GM12878 (cell line): ENCODE data around the gene NF1. TPM values are rescaled to one million over a fixed set of nuclear protein-coding genes. Genes with fewer than 3 reads are reported as not detected.
"Not testable (repeated sequence)": the region's sequence is repeated elsewhere in the genome, so short reads cannot be mapped to it uniquely, and the experiment has no call there.

Experiments used
- ATAC-seq: fragments of 200-7000 bp; cut with Tn5 transposase; 3 replicates; pipeline ENCODE4 v1.9.1; 2020; ENCODE audit warnings: mild to moderate bottlenecking, moderate library complexity
- BruUV-seq: library from RNA; stranded (reverse); fragments of 400-500 nt; replicated peaks from 2 replicates; lab custom pipeline; 2021; lab: Mats Ljungman, UMichigan
- CTCF ChIA-PET: fragments of 300-600 bp; sonication (Branson Sonifier 250); formaldehyde crosslinking; extraction: SDS; loops from one replicate; lab custom pipeline; 2021; ENCODE audit warnings: inconsistent platforms; lab: Yijun Ruan, JAX
- POLR2A ChIA-PET: fragments of 350-600 bp; formaldehyde crosslinking; extraction: SDS; loops from one replicate; lab custom pipeline; 2021; ENCODE audit warnings: inconsistent platforms; lab: Charles Lee
- RAD21 ChIA-PET: fragments of 300-600 bp; sonication (Branson Sonifier 250); formaldehyde crosslinking; loops from one replicate; lab custom pipeline; 2023; ENCODE audit warnings: antibody characterized with exemption; ENCODE audit not compliant: unreplicated experiment; lab: Charles Lee
- SMC1A ChIA-PET: fragments of 300-600 bp; sonication (Branson Sonifier 250); formaldehyde crosslinking; loops from one replicate; lab custom pipeline; 2023; ENCODE audit not compliant: unreplicated experiment, uncharacterized antibody; lab: Charles Lee
- DNase-seq: peaks from one replicate; pipeline ENCODE4 v3.0.0-alpha.2; 2011; ENCODE audit warnings: low read depth, low spot score
- FAIRE-seq: peaks from 3 replicates; lab custom pipeline; 2011; peaks lifted over from hg19 to GRCh38; lab: Jason Lieb, UNC
- H2AFZ ChIP-seq: 2 replicates; pipeline ENCODE4 v1.6.0; 2011; ENCODE audit warnings: low read depth, low read length, control low read depth; ENCODE audit not compliant: control insufficient read depth
- H3K27ac ChIP-seq: 2 replicates; pipeline ENCODE4 v1.5.1; 2011; ENCODE audit warnings: control low read depth; ENCODE audit not compliant: control insufficient read depth, insufficient read depth
- H3K27me3 ChIP-seq, 2 experiments: replicated peaks in 1 of 2; 2 replicates each; pipeline versions ENCODE4 v1.6.0 to v1.6.1; 2011; ENCODE audit warnings: low read length in 1 of 2; ENCODE audit not compliant: control insufficient read depth in 2 of 2, insufficient read depth in 2 of 2
- H3K36me3 ChIP-seq, 2 experiments: 2 replicates each; pipeline ENCODE4 v1.5.1; 2011; ENCODE audit warnings: low read length in 1 of 2; ENCODE audit not compliant: control insufficient read depth in 2 of 2, insufficient read depth in 2 of 2
- H3K4me1 ChIP-seq: 2 replicates; pipeline ENCODE4 v1.6.1; 2011; ENCODE audit warnings: mild to moderate bottlenecking, low read length, moderate library complexity, mixed read lengths; ENCODE audit not compliant: control insufficient read depth, insufficient read depth
- H3K4me2 ChIP-seq: 2 replicates; pipeline ENCODE4 v1.6.0; 2011; ENCODE audit warnings: control low read depth; ENCODE audit not compliant: control insufficient read depth, insufficient read depth
- H3K4me3 ChIP-seq: fragments of 200-600 bp; sonication (generic); 2 replicates; pipeline ENCODE4 v1.5.1; 2016
- H3K79me2 ChIP-seq: 2 replicates; pipeline ENCODE4 v1.6.0; 2011; ENCODE audit warnings: low read length; ENCODE audit not compliant: control insufficient read depth, insufficient read depth
- H3K9ac ChIP-seq: 2 replicates; pipeline ENCODE4 v1.8.0; 2011; ENCODE audit warnings: low read length, control low read depth, mixed read lengths; ENCODE audit not compliant: control insufficient read depth, insufficient read depth
- H3K9me3 ChIP-seq: replicated peaks from 3 replicates; pipeline ENCODE4 v1.5.1; 2011; ENCODE audit warnings: mild to moderate bottlenecking, low read length; ENCODE audit not compliant: control insufficient read depth, insufficient read depth
- H4K20me1 ChIP-seq: 2 replicates; pipeline ENCODE4 v1.6.0; 2011; ENCODE audit not compliant: control insufficient read depth, insufficient read depth
- BHLHE40 ChIP-seq, 2 experiments: fragments of 450-650 bp in 1 of 2; IDR thresholded peaks; 2 replicates each; pipeline ENCODE4 v1.6.1; 2011 to 2017; ENCODE audit warnings: low read depth in 2 of 2, borderline replicate concordance in 1 of 2, improper control_type of control experiment in 1 of 2, low read length in 1 of 2, mild to moderate bottlenecking in 1 of 2
- DPF2 ChIP-seq: fragments of 450-650 bp; IDR thresholded peaks from 2 replicates; pipeline ENCODE4 v1.6.1; 2017; ENCODE audit warnings: mild to moderate bottlenecking
- FOXM1 ChIP-seq: IDR thresholded peaks from 2 replicates; pipeline ENCODE4 v1.6.1; 2012; ENCODE audit warnings: low read depth, mild to moderate bottlenecking, inconsistent platforms, low read length, moderate library complexity
- GABPA ChIP-seq: IDR thresholded peaks from 2 replicates; pipeline ENCODE4 v1.6.1; 2014; ENCODE audit warnings: antibody characterized with exemption, low read depth, mild to moderate bottlenecking, inconsistent platforms
- HDAC6 ChIP-seq: fragments of 200-600 bp; sonication (generic); IDR thresholded peaks from one replicate; pipeline ENCODE4 v1.8.0; 2017; ENCODE audit warnings: antibody characterized with exemption; ENCODE audit not compliant: unreplicated experiment
- IKZF1 ChIP-seq: fragments of 450-650 bp; conservative IDR thresholded peaks from 2 replicates; pipeline ENCODE4 v1.6.1; 2017; ENCODE audit warnings: antibody characterized with exemption, mild to moderate bottlenecking
- PML ChIP-seq: IDR thresholded peaks from 2 replicates; pipeline ENCODE4 v1.6.1; 2012; ENCODE audit warnings: low read length, inconsistent platforms
- RBBP5 ChIP-seq: fragments of 200-600 bp; sonication (generic); conservative IDR thresholded peaks from 2 replicates; pipeline ENCODE4 v1.6.1; 2016
- TCF12 ChIP-seq: IDR thresholded peaks from 2 replicates; pipeline ENCODE4 v1.6.1; 2011; ENCODE audit warnings: low read depth, mild to moderate bottlenecking, low read length
- YY1 ChIP-seq: IDR thresholded peaks from 2 replicates; pipeline ENCODE4 v1.6.1; 2011; ENCODE audit warnings: low read depth, mild to moderate bottlenecking, low read length
- ZNF274 ChIP-seq: IDR thresholded peaks from one replicate; pipeline ENCODE4 v1.8.0; 2011; ENCODE audit not compliant: insufficient read length, insufficient read depth
- ZZZ3 ChIP-seq: IDR thresholded peaks from 2 replicates; pipeline ENCODE4 v1.6.1; 2011; ENCODE audit warnings: low read depth; ENCODE audit not compliant: control insufficient read depth, insufficient read length
- WGBS: methylation state at CpG from one replicate; pipeline ENCODE4 v1.1.6; 2016; ENCODE audit warnings: low lambda C conversion rate; ENCODE audit not compliant: insufficient replicate concordance, insufficient coverage; ENCODE audit errors: missing lambda C conversion rate; 5-methylcytosine and 5-hydroxymethylcytosine counted together
- in situ Hi-C: fragments of 300-500 bp; cut with MboI; formaldehyde crosslinking; loops from 9 replicates; pipeline ENCODE4 v1.14.3; 2018; ENCODE audit warnings: mixed read lengths
- intact Hi-C: fragments of 100-400 bp; cut with micrococcal nuclease; formaldehyde crosslinking; loops from one replicate; pipeline ENCODE4 v1.14.2; 2022; ENCODE audit not compliant: unreplicated experiment
- polyA plus RNA-seq, 11 experiments: library from polyadenylated mRNA; depleted of rRNA in 4 of 11; unstranded in 6 of 11; stranded (reverse) in 5 of 11; fragments of >200 nt; fragmentation: Nextera tagmentation in 4 of 11; fragmentation: Illumina TruSeq in 1 of 11; extraction: Ambion mirVana in 4 of 11; extraction: Trizol in 1 of 11; gene quantifications; 1 replicate in 1 of 11; 2 replicates in 10 of 11; pipeline versions ENCODE4 v1.2.1 to v1.2.3, GENCODE V29; 2011 to 2016; ENCODE audit warnings: inconsistent platforms in 2 of 11, missing spikeins in 2 of 11, low read depth in 1 of 11
- total RNA-seq, 4 experiments: library from RNA; depleted of rRNA in 3 of 4; stranded (reverse); fragments of >200 nt in 3 of 4; fragmentation: Illumina TruSeq in 1 of 4; extraction: Trizol in 1 of 4; gene quantifications; 2 replicates each; pipeline versions ENCODE4 v1.2.1 to v1.2.3, GENCODE V29; 2013 to 2021
- TF ChIP-seq, protein P1 (sequence below): fragments of 450-650 bp; IDR thresholded peaks from 2 replicates; pipeline ENCODE4 v1.6.1; 2018; ENCODE audit warnings: borderline replicate concordance, mild to moderate bottlenecking; ENCODE audit not compliant: partially characterized antibody
- TF ChIP-seq, protein P2 (sequence below): IDR thresholded peaks from 2 replicates; pipeline ENCODE4 v1.6.1; 2011; ENCODE audit warnings: borderline replicate concordance, low read depth, mild to moderate bottlenecking, moderate library complexity, low read length; ENCODE audit not compliant: insufficient read depth, poor library complexity, severe bottlenecking

The NF1 gene
- total and polyA plus RNA-seq, 10 of the 15 experiments (the other 5 are each of a cell fraction or from before 2014, with no cell fraction given), result 2.5 to 31.8 (median 16.6) TPM

DNA sequence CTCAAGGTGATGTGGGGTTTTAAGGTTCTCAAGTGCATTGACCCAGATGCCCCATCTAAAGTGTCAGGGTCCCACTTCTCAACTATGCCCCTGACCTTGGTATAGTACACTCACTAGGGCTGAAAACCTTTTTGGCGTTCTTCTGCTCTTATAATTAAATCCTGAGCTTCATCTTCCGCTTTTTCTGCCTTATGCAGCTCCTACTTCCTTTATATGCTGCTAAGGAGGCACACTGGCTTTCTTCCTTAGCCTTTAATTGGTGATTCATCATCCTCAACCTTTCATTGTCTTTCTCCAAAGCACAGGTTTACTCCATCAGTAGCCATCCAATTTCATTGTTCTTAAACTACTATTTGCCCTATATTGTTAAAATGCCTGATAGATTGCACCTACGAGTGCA is 5.3 kb upstream of the NF1 start:
- ATAC-seq, result no peak
- H3K4me1 ChIP-seq, result no peaks in the 10 kb centered on the region
- in situ Hi-C loops, result no loop called here
- no peak for TF ChIP-seq HDAC6
- TF ChIP-seq, protein P1, sequence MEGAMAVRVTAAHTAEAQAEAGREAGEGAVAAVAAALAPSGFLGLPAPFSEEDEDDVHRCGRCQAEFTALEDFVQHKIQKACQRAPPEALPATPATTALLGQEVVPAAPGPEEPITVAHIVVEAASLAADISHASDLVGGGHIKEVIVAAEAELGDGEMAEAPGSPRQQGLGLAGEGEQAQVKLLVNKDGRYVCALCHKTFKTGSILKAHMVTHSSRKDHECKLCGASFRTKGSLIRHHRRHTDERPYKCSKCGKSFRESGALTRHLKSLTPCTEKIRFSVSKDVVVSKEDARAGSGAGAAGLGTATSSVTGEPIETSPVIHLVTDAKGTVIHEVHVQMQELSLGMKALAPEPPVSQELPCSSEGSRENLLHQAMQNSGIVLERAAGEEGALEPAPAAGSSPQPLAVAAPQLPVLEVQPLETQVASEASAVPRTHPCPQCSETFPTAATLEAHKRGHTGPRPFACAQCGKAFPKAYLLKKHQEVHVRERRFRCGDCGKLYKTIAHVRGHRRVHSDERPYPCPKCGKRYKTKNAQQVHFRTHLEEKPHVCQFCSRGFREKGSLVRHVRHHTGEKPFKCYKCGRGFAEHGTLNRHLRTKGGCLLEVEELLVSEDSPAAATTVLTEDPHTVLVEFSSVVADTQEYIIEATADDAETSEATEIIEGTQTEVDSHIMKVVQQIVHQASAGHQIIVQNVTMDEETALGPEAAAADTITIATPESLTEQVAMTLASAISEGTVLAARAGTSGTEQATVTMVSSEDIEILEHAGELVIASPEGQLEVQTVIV, result no peak
- TF ChIP-seq PML, result no peak
- no peak for TF ChIP-seq FOXM1
- TF ChIP-seq, protein P2, sequence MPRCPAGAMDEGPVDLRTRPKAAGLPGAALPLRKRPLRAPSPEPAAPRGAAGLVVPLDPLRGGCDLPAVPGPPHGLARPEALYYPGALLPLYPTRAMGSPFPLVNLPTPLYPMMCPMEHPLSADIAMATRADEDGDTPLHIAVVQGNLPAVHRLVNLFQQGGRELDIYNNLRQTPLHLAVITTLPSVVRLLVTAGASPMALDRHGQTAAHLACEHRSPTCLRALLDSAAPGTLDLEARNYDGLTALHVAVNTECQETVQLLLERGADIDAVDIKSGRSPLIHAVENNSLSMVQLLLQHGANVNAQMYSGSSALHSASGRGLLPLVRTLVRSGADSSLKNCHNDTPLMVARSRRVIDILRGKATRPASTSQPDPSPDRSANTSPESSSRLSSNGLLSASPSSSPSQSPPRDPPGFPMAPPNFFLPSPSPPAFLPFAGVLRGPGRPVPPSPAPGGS, result no peak
- no peak for TF ChIP-seq TCF12
- TF ChIP-seq ZNF274, result no peak
- TF ChIP-seq BHLHE40 (IDR thresholded peaks at IDR 0.05; ENCODE audit: borderline replicate concordance in 1 of 2, low read depth in 2 of 2, low read length in 1 of 2), result no peak
- no peak for TF ChIP-seq GABPA
- TF ChIP-seq RBBP5, result no peak
- no peak for TF ChIP-seq YY1
- no peak for TF ChIP-seq ZZZ3
- TF ChIP-seq DPF2, result no peak
- TF ChIP-seq IKZF1, result no peak
- TF ChIP-seq, all 136 proteins: peak for 0
- Histone ChIP-seq H3K4me2 (no peak overlapping the region), H4K20me1 (no peaks in the 10 kb centered on the region; the same call in 1 of the 2 replicates), H3K4me3 (no peak overlapping the region), H2AFZ (no peak overlapping the region), H3K9ac (no peak overlapping the region), H3K9me3 (no peaks in the 10 kb centered on the region), H3K79me2 (no peaks in the 10 kb centered on the region), H3K36me3 (no peaks in the 10 kb centered on the region), H3K27ac (no peak overlapping the region), H3K27me3 (no peaks in the 10 kb centered on the region)
- intact Hi-C loops, result no loop called here
- SMC1A ChIA-PET, result interaction anchor here (1.3 kb wide), 1 partner anchor 125 kb away, joined by 3 read pairs; no protein-coding TSS in a partner anchor
- no TSS peak for BruUV-seq
- DNase-seq, result no peak
- RAD21 ChIA-PET, result no interaction called here
- no peak for FAIRE-seq
- POLR2A ChIA-PET, result no interaction called here
- WGBS, result 77% methylated on average over 3 of the region's 3 CpGs
- CTCF ChIA-PET, result no interaction called here

DNA sequence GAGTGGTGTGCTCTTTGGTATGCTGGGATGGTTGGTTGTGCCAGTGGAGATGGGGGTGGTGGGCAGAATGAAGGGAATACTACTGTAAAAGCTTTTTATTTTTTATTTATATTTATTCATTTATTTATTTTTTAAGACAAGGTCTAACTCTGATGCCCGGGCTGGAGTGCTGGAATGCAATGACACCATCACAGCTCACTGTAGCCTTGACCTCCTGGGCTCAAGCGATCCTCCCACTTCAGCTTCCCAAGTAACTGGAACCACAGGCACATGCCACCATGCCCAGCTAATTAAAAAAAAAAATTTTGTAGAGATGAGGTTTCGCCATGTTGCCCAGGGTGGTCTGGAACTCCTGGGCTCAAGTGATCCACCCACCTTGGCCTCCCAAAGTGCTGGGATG is 4.1 kb upstream of the NF1 start:
- ChIA-PET POLR2A (interaction anchor here (0.6 kb wide), 1 partner anchor 13 kb away, joined by 3 read pairs; no protein-coding TSS in a partner anchor), CTCF (interaction anchor here (0.8 to 1.3 kb wide), 3 partner anchors 9 to 125 kb away, joined by 3 read pairs; no protein-coding TSS in a partner anchor), RAD21 (interaction anchor here (0.6 to 1.2 kb wide), 2 partner anchors 29 to 1018 kb away, joined by 5 read pairs; no protein-coding TSS in a partner anchor), SMC1A (interaction anchor here (1.0 kb wide), 1 partner anchor 48 kb away, joined by 3 read pairs; no protein-coding TSS in a partner anchor)
- H3K9me3 ChIP-seq, H3K36me3 ChIP-seq, H3K9ac ChIP-seq, H3K4me1 ChIP-seq, intact Hi-C loops, BruUV-seq, in situ Hi-C loops, H3K27ac ChIP-seq, H3K4me3 ChIP-seq, H3K4me2 ChIP-seq, H3K27me3 ChIP-seq, H2AFZ ChIP-seq, H4K20me1 ChIP-seq, FAIRE-seq, ATAC-seq, DNase-seq, H3K79me2 ChIP-seq: not testable (repeated sequence)
- WGBS, result 88% methylated on average over 3 of the region's 3 CpGs
